Spleen (tissue), 11 donors: Measurements from ENCODE around the gene HAGH. TPM values are rescaled to one million over a fixed set of nuclear protein-coding genes. Genes with fewer than 3 reads are reported as not detected.

Source experiments
- DNase-seq: peaks from one replicate; pipeline ENCODE4 v3.0.0-alpha.2; 2020
- H3K27ac ChIP-seq, 8 donors: fragments of 200-600 bp; sonication (generic) in 7 of 8; 1 replicate in 4 of 8; 2 replicates in 4 of 8; pipeline versions ENCODE4 v1.5.0 to v1.8.0; 2016 to 2021; ENCODE audit warnings: inconsistent platforms in 4 of 8, mild to moderate bottlenecking in 4 of 8, moderate library complexity in 1 of 8
- H3K27me3 ChIP-seq, 7 donors: fragments of 200-600 bp; sonication (generic) in 6 of 7; replicated peaks in 1 of 7; 1 replicate in 4 of 7; 2 replicates in 3 of 7; pipeline versions ENCODE4 v1.5.0 to v1.8.0; 2016 to 2021; ENCODE audit warnings: inconsistent platforms in 3 of 7, mild to moderate bottlenecking in 1 of 7
- H3K36me3 ChIP-seq, 6 donors: fragments of 200-600 bp; sonication (generic) in 5 of 6; 1 replicate in 4 of 6; 2 replicates in 2 of 6; pipeline versions ENCODE4 v1.5.0 to v1.8.0; 2016 to 2021; ENCODE audit warnings: inconsistent platforms in 2 of 6
- H3K4me1 ChIP-seq, 6 donors: fragments of 200-600 bp; sonication (generic) in 5 of 6; 1 replicate in 3 of 6; 2 replicates in 3 of 6; pipeline versions ENCODE4 v1.5.0 to v1.8.0; 2016 to 2021; ENCODE audit warnings: inconsistent platforms in 3 of 6
- H3K4me3 ChIP-seq, 8 donors: fragments of 200-600 bp; sonication (generic) in 7 of 8; 1 replicate in 4 of 8; 2 replicates in 4 of 8; pipeline versions ENCODE4 v1.5.0 to v1.8.0; 2016 to 2021; ENCODE audit warnings: inconsistent platforms in 4 of 8, mild to moderate bottlenecking in 4 of 8, moderate library complexity in 2 of 8
- H3K9me3 ChIP-seq, 8 donors: fragments of 200-600 bp; sonication (generic) in 7 of 8; 1 replicate in 4 of 8; 2 replicates in 4 of 8; pipeline versions ENCODE4 v1.5.0 to v1.8.0; 2016 to 2021; ENCODE audit warnings: inconsistent platforms in 4 of 8
- POLR2A ChIP-seq, 3 donors: fragments of 450-650 bp; IDR thresholded peaks; one replicate each; pipeline ENCODE4 v1.5.1; 2017; ENCODE audit warnings: antibody characterized with exemption in 3 of 3, mild to moderate bottlenecking in 1 of 3
- POLR2AphosphoS5 ChIP-seq, 3 donors: sonication (generic); formaldehyde crosslinking; IDR thresholded peaks; one replicate each; pipeline ENCODE4 v1.5.1; 2017; ENCODE audit warnings: antibody characterized with exemption in 3 of 3
- WGBS, 5 donors: extraction: QIAGEN DNeasy Blood & Tissue Kit in 3 of 5; methylation state at CpG; one replicate each; pipeline versions ENCODE4 v1.1.5 to v1.1.7; 2013 to 2018; 5-methylcytosine and 5-hydroxymethylcytosine counted together
- intact Hi-C: fragments of 100-400 bp; cut with DNase I; formaldehyde crosslinking; loops from one replicate; pipeline ENCODE4 v1.15.0; 2023; ENCODE audit warnings: low total_unique reads
- polyA plus RNA-seq, 3 donors: library from polyadenylated mRNA; stranded (reverse); fragments of 200-250 nt; gene quantifications; one replicate each; pipeline ENCODE4 v1.2.1, GENCODE V29; 2013
- total RNA-seq, 7 donors: library from RNA; depleted of rRNA in 3 of 7; stranded (reverse); fragments of >200 nt in 3 of 7; fragmentation: NEBNext Ultra II Directional in 4 of 7; extraction: Animal tissue kit (Norgen Biotek cat#: 25700) in 4 of 7; gene quantifications; one replicate each; pipeline versions ENCODE4 v1.1.0 to v1.2.1, GENCODE V29; 2016 to 2021
- TF ChIP-seq, protein P1 (sequence below), 11 experiments: fragments of 200-600 bp in 7 of 11; fragments of 450-650 bp in 4 of 11; sonication (generic) in 4 of 11; IDR thresholded peaks in 8 of 11; conservative IDR thresholded peaks in 3 of 11; 1 replicate in 7 of 11; 2 replicates in 4 of 11; pipeline versions ENCODE4 v1.4.0 to v1.8.0; 2016 to 2021; ENCODE audit warnings: antibody characterized with exemption in 11 of 11, inconsistent platforms in 4 of 11, mild to moderate bottlenecking in 1 of 11
- donor health status: healthy with polysubstance abuse.
- donor health status: DM: no; HTN: no; CAD: no; lungs with moderate emphysema.
- donor health status: DM: no; HTN: no; CAD: no.
- donor health status: Bipolar disorder and iron deficiency.
- donor health status: healthy.
- donor health status: DM: no; HTN: no; CAD: no.
- donor health status: DM: yes; HTN: yes; CAD: no.

The HAGH gene
- total and polyA plus RNA-seq, 10 donors = 33.6 to 76.6 (median 49.0) TPM

DNA sequence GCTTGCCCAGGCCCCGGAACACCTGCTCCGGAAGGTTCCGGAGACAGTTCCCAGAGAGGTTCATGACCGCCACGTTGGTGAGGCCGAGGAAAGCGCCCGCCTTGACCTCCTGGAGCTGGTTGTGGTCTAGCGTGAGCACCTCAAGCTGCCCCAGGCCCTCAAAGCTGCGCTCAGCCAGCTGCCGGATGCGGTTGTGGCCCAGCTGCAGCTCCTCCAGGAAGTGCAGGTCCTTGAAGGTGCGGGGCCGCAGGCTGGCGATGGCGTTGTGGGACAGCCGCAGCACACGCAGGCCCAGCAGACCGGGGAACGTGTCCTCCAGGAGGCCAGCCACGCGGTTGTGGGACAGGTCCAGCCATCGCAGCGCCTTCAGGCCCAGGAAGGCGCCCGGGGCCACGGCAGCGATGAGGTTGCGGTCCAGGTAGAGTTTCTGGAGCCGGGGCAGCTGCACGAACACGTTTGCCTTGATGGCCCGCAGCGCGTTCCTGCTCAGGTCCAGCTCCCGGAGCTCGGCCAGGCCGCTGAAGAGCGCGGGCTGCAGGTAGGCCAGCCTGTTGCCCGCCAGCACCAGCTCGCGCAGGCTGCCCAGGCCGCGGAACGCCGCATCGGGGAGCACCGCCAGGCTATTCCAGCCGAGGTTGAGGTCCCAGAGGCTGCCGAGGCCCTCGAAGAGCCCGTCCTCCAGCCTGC lies 35.2 kb downstream of the HAGH start:
- peak; percentile 64 for DNase-seq
- H3K36me3 ChIP-seq = peaks cover 0 to 65% (median 53%) of the 10 kb centered on the region in 6 donors
- H3K27ac ChIP-seq = no peak overlapping the region
- no peak overlapping the region for H3K4me3 ChIP-seq
- H3K27me3 ChIP-seq = no peaks in the 10 kb centered on the region
- intact Hi-C loops = no loop called here
- TF ChIP-seq POLR2AphosphoS5 (IDR thresholded peaks at IDR 0.05) = no peak
- TF ChIP-seq, protein P1, sequence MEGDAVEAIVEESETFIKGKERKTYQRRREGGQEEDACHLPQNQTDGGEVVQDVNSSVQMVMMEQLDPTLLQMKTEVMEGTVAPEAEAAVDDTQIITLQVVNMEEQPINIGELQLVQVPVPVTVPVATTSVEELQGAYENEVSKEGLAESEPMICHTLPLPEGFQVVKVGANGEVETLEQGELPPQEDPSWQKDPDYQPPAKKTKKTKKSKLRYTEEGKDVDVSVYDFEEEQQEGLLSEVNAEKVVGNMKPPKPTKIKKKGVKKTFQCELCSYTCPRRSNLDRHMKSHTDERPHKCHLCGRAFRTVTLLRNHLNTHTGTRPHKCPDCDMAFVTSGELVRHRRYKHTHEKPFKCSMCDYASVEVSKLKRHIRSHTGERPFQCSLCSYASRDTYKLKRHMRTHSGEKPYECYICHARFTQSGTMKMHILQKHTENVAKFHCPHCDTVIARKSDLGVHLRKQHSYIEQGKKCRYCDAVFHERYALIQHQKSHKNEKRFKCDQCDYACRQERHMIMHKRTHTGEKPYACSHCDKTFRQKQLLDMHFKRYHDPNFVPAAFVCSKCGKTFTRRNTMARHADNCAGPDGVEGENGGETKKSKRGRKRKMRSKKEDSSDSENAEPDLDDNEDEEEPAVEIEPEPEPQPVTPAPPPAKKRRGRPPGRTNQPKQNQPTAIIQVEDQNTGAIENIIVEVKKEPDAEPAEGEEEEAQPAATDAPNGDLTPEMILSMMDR (IDR thresholded peaks at IDR 0.05 in 8 of 11, conservative IDR thresholded peaks at IDR 0.05 in 3 of 11) = no peak
- TF ChIP-seq POLR2A (IDR thresholded peaks at IDR 0.05) = no peak
- 92 to 96% (median 95%) methylated on average over 35 to 53 of the region's 53 CpGs for WGBS, 5 donors
- H3K4me1 ChIP-seq = peaks cover 0 to 10% (median 2%) of the 10 kb centered on the region in 6 donors
- H3K9me3 ChIP-seq = no peaks in the 10 kb centered on the region

DNA sequence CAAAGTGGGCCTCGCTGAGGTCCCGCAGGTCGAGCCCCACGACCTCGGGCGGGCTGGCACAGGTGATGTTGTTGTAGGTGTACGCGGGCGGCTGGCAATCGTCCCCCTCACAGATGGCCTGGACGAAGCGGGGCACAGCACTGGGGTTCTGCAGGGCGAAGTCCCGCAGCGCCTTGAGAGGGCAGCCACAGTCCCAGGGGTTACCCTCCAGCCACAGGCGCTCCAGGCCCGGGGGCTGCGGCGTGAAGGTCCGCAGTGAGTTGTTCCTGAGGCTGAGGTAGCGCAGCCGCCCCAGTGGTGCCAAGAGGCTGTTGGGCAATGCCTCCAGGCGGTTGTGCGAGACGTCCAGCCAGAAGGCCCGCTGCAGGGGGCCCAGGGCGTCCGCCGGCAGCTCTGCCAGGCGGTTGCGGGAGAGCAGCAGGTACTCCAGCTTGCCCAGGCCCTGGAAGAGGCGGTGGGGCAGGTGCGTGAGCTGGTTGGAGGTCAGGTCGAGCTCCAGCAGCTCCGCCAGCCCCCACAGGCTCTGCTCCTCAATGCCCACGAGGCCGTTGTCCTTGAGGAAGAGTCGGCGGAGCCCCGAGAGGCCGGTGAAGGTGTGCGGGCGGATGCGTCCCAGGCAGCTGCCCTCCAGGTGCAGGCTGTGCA lies 35.9 kb downstream of the HAGH start:
- Histone ChIP-seq H3K27me3 (no peaks in the 10 kb centered on the region), H3K27ac (no peak overlapping the region), H3K9me3 (no peaks in the 10 kb centered on the region), H3K4me3 (no peak overlapping the region), H3K4me1 (peaks cover 0 to 15% (median 5%) of the 10 kb centered on the region in 6 donors), H3K36me3 (peaks cover 0 to 71% (median 55%) of the 10 kb centered on the region in 6 donors)
- DNase-seq = peak; percentile 67
- 89 to 94% (median 94%) methylated on average over 35 to 44 of the region's 44 CpGs for WGBS, 5 donors
- intact Hi-C loops = no loop called here
- TF ChIP-seq, protein P1 (IDR thresholded peaks at IDR 0.05 in 8 of 11, conservative IDR thresholded peaks at IDR 0.05 in 3 of 11) = no peak
- TF ChIP-seq POLR2AphosphoS5 (IDR thresholded peaks at IDR 0.05) (no peak), POLR2A (IDR thresholded peaks at IDR 0.05) (no peak)

DNA sequence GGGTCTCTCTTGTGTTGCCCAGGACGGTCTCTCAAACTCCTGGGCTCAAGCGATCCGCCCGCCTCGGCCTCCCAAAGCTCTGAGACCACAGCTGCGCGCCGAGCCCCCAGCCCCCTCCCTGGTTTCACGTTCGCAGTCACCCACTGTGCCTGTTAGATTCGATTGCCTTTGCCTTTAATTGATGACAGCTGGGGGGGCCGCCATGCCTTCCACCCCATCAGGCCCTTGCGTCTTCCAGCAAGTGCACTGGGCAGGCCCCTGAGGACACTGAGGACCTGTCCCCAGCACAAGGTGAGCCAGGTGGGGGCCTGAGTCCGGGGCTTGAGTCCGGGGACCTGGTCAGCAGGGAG lies 36.4 kb downstream of the HAGH start:
- peaks cover 0 to 76% (median 55%) of the 10 kb centered on the region in 6 donors for H3K36me3 ChIP-seq
- no peak for DNase-seq
- TF ChIP-seq POLR2AphosphoS5 (IDR thresholded peaks at IDR 0.05) (no peak), POLR2A (IDR thresholded peaks at IDR 0.05) (no peak)
- 93 to 96% (median 93%) methylated on average over 15 of the region's 15 CpGs for WGBS, 5 donors
- H3K9me3 ChIP-seq = no peaks in the 10 kb centered on the region
- peaks cover 0 to 20% (median 7%) of the 10 kb centered on the region in 6 donors for H3K4me1 ChIP-seq
- intact Hi-C loops = no loop called here
- no peak overlapping the region for H3K4me3 ChIP-seq
- H3K27ac ChIP-seq = no peak overlapping the region
- H3K27me3 ChIP-seq = no peaks in the 10 kb centered on the region

DNA sequence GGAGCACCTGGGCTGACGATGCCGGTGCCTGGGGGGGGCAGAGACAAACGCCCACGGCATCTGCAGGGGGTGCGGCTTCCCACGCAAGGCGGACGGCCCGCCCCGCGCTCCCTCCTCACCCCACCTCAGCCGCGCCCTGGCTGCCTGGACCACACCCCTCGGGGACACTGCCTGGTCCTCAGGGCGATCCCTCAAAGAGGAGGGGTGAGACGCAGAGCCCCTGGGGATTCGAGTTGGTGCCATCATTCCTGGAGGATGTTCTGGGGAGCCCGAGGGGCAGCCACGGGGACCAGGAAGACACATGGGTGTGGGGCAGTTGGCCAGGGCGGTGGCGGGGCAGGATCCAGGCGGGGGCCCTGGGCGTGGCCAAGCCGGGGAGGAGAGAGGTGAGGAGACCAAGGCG lies 37.0 kb downstream of the HAGH start:
- intact Hi-C loops = no loop called here
- TF ChIP-seq POLR2AphosphoS5 (IDR thresholded peaks at IDR 0.05) (peak in 1 of 3 donors; percentile 9), POLR2A (IDR thresholded peaks at IDR 0.05) (no peak)
- TF ChIP-seq, protein P1 (IDR thresholded peaks at IDR 0.05 in 8 of 11, conservative IDR thresholded peaks at IDR 0.05 in 3 of 11) = no peak
- DNase-seq = peak; percentile 71
- 86 to 91% (median 90%) methylated on average over 14 to 25 of the region's 25 CpGs for WGBS, 5 donors
- peaks cover 0 to 26% (median 13%) of the 10 kb centered on the region in 6 donors for H3K4me1 ChIP-seq
- no peak overlapping the region for H3K27ac ChIP-seq
- peaks cover 0 to 82% (median 57%) of the 10 kb centered on the region in 6 donors for H3K36me3 ChIP-seq
- H3K9me3 ChIP-seq = no peaks in the 10 kb centered on the region
- H3K4me3 ChIP-seq = no peak overlapping the region
- no peaks in the 10 kb centered on the region for H3K27me3 ChIP-seq
